Naive thymus-derived CD4-positive, alpha-beta T cell (primary cell): ENCODE measurements around the gene GMPPA. TPM values are rescaled to one million over a fixed set of nuclear protein-coding genes. Genes with fewer than 3 reads are reported as not detected.

ENCODE experiments used
- ATAC-seq: fragments of 150-1000 bp; cut with Tn5 transposase; 2 replicates; pipeline ENCODE4 v1.10.0; 2021; ENCODE audit warnings: mild to moderate bottlenecking, moderate library complexity
- CTCF ChIA-PET: fragments of 350-600 bp; sonication (Branson Sonifier 250); formaldehyde crosslinking; loops from one replicate; lab custom pipeline; 2021; ENCODE audit warnings: antibody characterized with exemption; lab: Charles Lee
- POLR2A ChIA-PET: fragments of 350-600 bp; sonication (Branson Sonifier 250); formaldehyde crosslinking; loops from one replicate; lab custom pipeline; 2021; ENCODE audit warnings: antibody characterized with exemption, inconsistent platforms; lab: Charles Lee
- DNase-seq, 9 donors: peaks; one replicate each; pipeline versions ENCODE4 v3.0.0 to v3.0.0-alpha.2; 2020 to 2022; ENCODE audit warnings: mixed read lengths in 1 of 9
- H3K27ac ChIP-seq: one replicate; pipeline ENCODE4 v1.7.0; 2013; ENCODE audit warnings: mild to moderate bottlenecking, low read depth, low read length, moderate library complexity
- H3K27me3 ChIP-seq, 2 donors: one replicate each; pipeline ENCODE4 v1.7.0; 2013; ENCODE audit warnings: low read length in 2 of 2, mild to moderate bottlenecking in 2 of 2, moderate library complexity in 2 of 2; ENCODE audit not compliant: control insufficient read depth in 2 of 2, insufficient read depth in 2 of 2
- H3K36me3 ChIP-seq, 3 experiments: 1 replicate in 2 of 3; 2 replicates in 1 of 3; pipeline ENCODE4 v1.7.0; 2013; ENCODE audit warnings: low read length in 3 of 3, mild to moderate bottlenecking in 3 of 3, moderate library complexity in 1 of 3; ENCODE audit not compliant: insufficient read depth in 3 of 3, control insufficient read depth in 2 of 3
- H3K4me1 ChIP-seq, 2 donors: one replicate each; pipeline ENCODE4 v1.7.0; 2013; ENCODE audit warnings: low read length in 2 of 2, mild to moderate bottlenecking in 2 of 2, moderate library complexity in 1 of 2; ENCODE audit not compliant: control insufficient read depth in 2 of 2, insufficient read depth in 2 of 2
- H3K4me3 ChIP-seq: 2 replicates; pipeline ENCODE4 v1.7.0; 2013; ENCODE audit warnings: mild to moderate bottlenecking, low read length
- H3K9me3 ChIP-seq, 3 experiments: 1 replicate in 2 of 3; 2 replicates in 1 of 3; pipeline ENCODE4 v1.7.0; 2013; ENCODE audit warnings: low read length in 3 of 3; ENCODE audit not compliant: control insufficient read depth in 2 of 3
- H3K27ac Mint-ChIP-seq, 9 donors: one replicate each; pipeline ENCODE4 v1.8.0; 2020 to 2022; ENCODE audit warnings: mixed read lengths in 9 of 9, mild to moderate bottlenecking in 8 of 9, moderate library complexity in 5 of 9, inconsistent platforms in 2 of 9
- H3K27me3 Mint-ChIP-seq, 5 donors: one replicate each; pipeline ENCODE4 v1.8.0; 2021 to 2022; ENCODE audit warnings: mixed read lengths in 5 of 5, mild to moderate bottlenecking in 1 of 5
- H3K36me3 Mint-ChIP-seq, 5 donors: one replicate each; pipeline ENCODE4 v1.8.0; 2020 to 2022; ENCODE audit warnings: mixed read lengths in 5 of 5, mild to moderate bottlenecking in 3 of 5, inconsistent platforms in 1 of 5
- H3K4me1 Mint-ChIP-seq, 7 donors: one replicate each; pipeline ENCODE4 v1.8.0; 2020 to 2022; ENCODE audit warnings: mixed read lengths in 7 of 7, mild to moderate bottlenecking in 3 of 7, inconsistent platforms in 1 of 7
- H3K4me3 Mint-ChIP-seq, 10 donors: one replicate each; pipeline ENCODE4 v1.8.0; 2020 to 2022; ENCODE audit warnings: mild to moderate bottlenecking in 10 of 10, mixed read lengths in 10 of 10, moderate library complexity in 6 of 10, inconsistent platforms in 2 of 10
- H3K9me3 Mint-ChIP-seq, 11 donors: one replicate each; pipeline ENCODE4 v1.8.0; 2020 to 2022; ENCODE audit warnings: mixed read lengths in 11 of 11, mild to moderate bottlenecking in 4 of 11, inconsistent platforms in 1 of 11, moderate library complexity in 1 of 11
- intact Hi-C, 2 donors: fragments of 100-400 bp; cut with micrococcal nuclease; formaldehyde crosslinking; loops; one replicate each; pipeline ENCODE4 v1.15.1; 2023
- polyA plus RNA-seq, 2 donors: library from polyadenylated mRNA; unstranded; fragments of 300-500 nt; fragmentation: Illumina TruSeq; gene quantifications; one replicate each; pipeline ENCODE4 v1.2.3, GENCODE V29; 2021
- total RNA-seq, 6 experiments: library from RNA in 5 of 6; stranded (reverse) in 5 of 6; gene quantifications; 1 replicate in 5 of 6; 2 replicates in 1 of 6; pipeline ENCODE4 v1.2.3 and lab custom pipeline; 2021 to 2026

The GMPPA gene
- total and polyA plus RNA-seq, 7 experiments from 2014 or later = 11.8 to 58.3 (median 28.1) TPM

DNA sequence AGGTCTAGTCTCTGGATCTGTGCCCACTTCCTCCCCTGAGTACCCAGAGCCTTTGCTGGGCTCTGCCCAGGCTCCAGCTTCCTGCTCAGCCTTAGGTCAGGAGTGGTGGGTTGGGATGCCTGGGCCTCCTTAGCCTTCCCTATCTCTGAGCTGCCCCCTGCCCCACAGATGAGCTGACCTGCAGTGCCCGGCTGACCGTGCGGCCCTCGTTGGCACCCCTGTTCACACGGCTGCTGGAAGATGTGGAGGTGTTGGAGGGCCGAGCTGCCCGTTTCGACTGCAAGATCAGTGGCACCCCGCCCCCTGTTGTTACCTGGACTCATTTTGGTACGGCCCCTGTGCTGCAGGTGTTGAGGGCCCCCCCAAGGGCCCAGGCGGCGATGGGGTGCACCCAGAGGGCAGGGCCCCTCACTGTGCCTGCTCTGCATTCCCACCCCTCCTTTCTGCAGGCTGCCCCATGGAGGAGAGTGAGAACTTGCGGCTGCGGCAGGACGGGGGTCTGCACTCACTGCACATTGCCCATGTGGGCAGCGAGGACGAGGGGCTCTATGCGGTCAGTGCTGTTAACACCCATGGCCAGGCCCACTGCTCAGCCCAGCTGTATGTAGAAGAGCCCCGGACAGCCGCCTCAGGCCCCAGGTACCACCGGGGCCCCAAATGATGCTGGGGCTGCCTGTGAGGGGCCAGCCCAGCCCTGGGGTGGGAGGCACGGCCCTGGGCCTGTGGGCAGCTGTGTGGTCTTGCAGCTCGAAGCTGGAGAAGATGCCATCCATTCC, 30.1 kb upstream of the GMPPA start:
- H3K27ac ChIP-seq = no peak overlapping the region
- Mint-ChIP-seq H3K27me3 (no peaks in the 10 kb centered on the region), H3K9me3 (no peaks in the 10 kb centered on the region), H3K27ac (no peak overlapping the region), H3K4me1 (peaks cover 0 to 1% (median 0%) of the 10 kb centered on the region in 7 donors), H3K4me3 (no peak overlapping the region), H3K36me3 (peaks cover 0 to 9% (median 4%) of the 10 kb centered on the region in 5 donors)
- ChIA-PET POLR2A (no interaction called here), CTCF (no interaction called here)
- DNase-seq (no peak), ATAC-seq (no peak)
- no peaks in the 10 kb centered on the region for H3K4me1 ChIP-seq
- H3K27me3 ChIP-seq = no peaks in the 10 kb centered on the region
- no peak overlapping the region for H3K4me3 ChIP-seq
- H3K9me3 ChIP-seq = no peaks in the 10 kb centered on the region
- peaks cover 0 to 13% (median 0%) of the 10 kb centered on the region in 3 experiments for H3K36me3 ChIP-seq
- intact Hi-C loops = no loop called here

DNA sequence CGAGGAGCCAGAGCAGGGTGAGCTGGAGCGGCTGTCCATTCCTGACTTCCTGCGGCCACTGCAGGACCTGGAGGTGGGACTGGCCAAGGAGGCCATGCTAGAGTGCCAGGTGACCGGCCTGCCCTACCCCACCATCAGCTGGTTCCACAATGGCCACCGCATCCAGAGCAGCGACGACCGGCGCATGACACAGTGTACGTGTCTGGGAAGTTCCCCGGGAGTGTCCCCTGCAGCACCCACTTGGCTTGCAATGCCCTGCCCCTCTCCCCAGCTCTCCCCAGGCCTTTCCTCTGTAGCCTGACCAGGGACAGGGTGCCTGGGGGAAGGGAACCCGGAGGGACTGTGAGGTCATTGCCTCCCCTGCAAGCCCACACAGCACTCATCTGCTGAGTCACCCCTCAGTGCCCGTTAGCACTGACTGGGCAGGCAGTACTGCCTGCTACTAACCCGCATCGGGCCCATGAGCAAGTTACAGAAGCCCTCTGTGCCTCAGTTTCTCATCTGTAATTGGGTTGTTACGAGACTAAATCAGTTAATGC, 29.4 kb upstream of the GMPPA start:
- no peaks in the 10 kb centered on the region for H3K4me1 ChIP-seq
- no peak for DNase-seq
- no peak overlapping the region for H3K4me3 ChIP-seq
- H3K27me3 Mint-ChIP-seq = no peaks in the 10 kb centered on the region
- peaks cover 0 to 13% (median 0%) of the 10 kb centered on the region in 3 experiments for H3K36me3 ChIP-seq
- no peak for ATAC-seq
- H3K27ac ChIP-seq = no peak overlapping the region
- H3K9me3 ChIP-seq = no peaks in the 10 kb centered on the region
- intact Hi-C loops = no loop called here
- no peaks in the 10 kb centered on the region for H3K9me3 Mint-ChIP-seq
- H3K36me3 Mint-ChIP-seq = peaks cover 0 to 13% (median 4%) of the 10 kb centered on the region in 5 donors
- CTCF ChIA-PET = no interaction called here
- H3K4me3 Mint-ChIP-seq = no peak overlapping the region
- no peaks in the 10 kb centered on the region for H3K27me3 ChIP-seq
- POLR2A ChIA-PET = no interaction called here
- no peak overlapping the region for H3K27ac Mint-ChIP-seq
- H3K4me1 Mint-ChIP-seq = peaks cover 0 to 1% (median 0%) of the 10 kb centered on the region in 7 donors

- Histone ChIP-seq H3K4me3 (no peak overlapping the region), H3K4me1 (no peaks in the 10 kb centered on the region), H3K36me3 (peaks cover 0 to 4% (median 0%) of the 10 kb centered on the region in 3 experiments), H3K9me3 (no peaks in the 10 kb centered on the region), H3K27ac (no peak overlapping the region), H3K27me3 (no peaks in the 10 kb centered on the region)
- peaks cover 0 to 10% (median 4%) of the 10 kb centered on the region in 5 donors for H3K36me3 Mint-ChIP-seq
- H3K4me3 Mint-ChIP-seq = no peak overlapping the region
- peaks cover 0 to under 1% (median 0%) of the 10 kb centered on the region in 11 donors for H3K9me3 Mint-ChIP-seq
- H3K27me3 Mint-ChIP-seq = no peaks in the 10 kb centered on the region
- ChIA-PET POLR2A (no interaction called here), CTCF (no interaction called here)
- H3K27ac Mint-ChIP-seq = no peak overlapping the region
- peaks cover 0 to 1% (median 0%) of the 10 kb centered on the region in 7 donors for H3K4me1 Mint-ChIP-seq
- ATAC-seq (no peak), DNase-seq (no peak)
- intact Hi-C loops = no loop called here
Measured at GRCh38 chr2:219470429-219470828, 28.3 kb upstream of the GMPPA start.

GRCh38 chr2:219471476-219472371, 27.0 kb upstream of the GMPPA start:
- no peak for DNase-seq
- peaks cover 0 to 1% (median 0%) of the 10 kb centered on the region in 11 donors for H3K9me3 Mint-ChIP-seq
- Histone ChIP-seq H3K36me3 (no peaks in the 10 kb centered on the region), H3K27me3 (no peaks in the 10 kb centered on the region), H3K9me3 (no peaks in the 10 kb centered on the region), H3K4me1 (no peaks in the 10 kb centered on the region), H3K27ac (no peak overlapping the region), H3K4me3 (no peak overlapping the region)
- H3K36me3 Mint-ChIP-seq = peaks cover 0 to 8% (median 4%) of the 10 kb centered on the region in 5 donors
- intact Hi-C loops = no loop called here
- CTCF ChIA-PET = no interaction called here
- H3K4me1 Mint-ChIP-seq = peaks cover 3 to 5% (median 4%) of the 10 kb centered on the region in 7 donors
- peaks cover 0 to 4% (median 0%) of the 10 kb centered on the region in 5 donors for H3K27me3 Mint-ChIP-seq
- POLR2A ChIA-PET = no interaction called here
- no peak overlapping the region for H3K27ac Mint-ChIP-seq
- H3K4me3 Mint-ChIP-seq = no peak overlapping the region
- no peak for ATAC-seq

GRCh38 chr2:219472629-219473187, 26.0 kb upstream of the GMPPA start:
- Histone ChIP-seq H3K27ac (no peak overlapping the region), H3K4me1 (no peaks in the 10 kb centered on the region), H3K36me3 (no peaks in the 10 kb centered on the region), H3K9me3 (no peaks in the 10 kb centered on the region), H3K4me3 (no peak overlapping the region), H3K27me3 (no peaks in the 10 kb centered on the region)
- POLR2A ChIA-PET = no interaction called here
- DNase-seq (no peak), ATAC-seq (no peak)
- Mint-ChIP-seq H3K36me3 (peaks cover 0 to 5% (median 0%) of the 10 kb centered on the region in 5 donors), H3K27ac (no peak overlapping the region), H3K4me3 (no peak overlapping the region), H3K9me3 (peaks cover 0 to 1% (median 0%) of the 10 kb centered on the region in 11 donors), H3K27me3 (peaks cover 0 to 4% (median 0%) of the 10 kb centered on the region in 5 donors), H3K4me1 (peaks cover 4 to 5% (median 4%) of the 10 kb centered on the region in 7 donors)
- CTCF ChIA-PET = no interaction called here
- intact Hi-C loops = no loop called here

DNA sequence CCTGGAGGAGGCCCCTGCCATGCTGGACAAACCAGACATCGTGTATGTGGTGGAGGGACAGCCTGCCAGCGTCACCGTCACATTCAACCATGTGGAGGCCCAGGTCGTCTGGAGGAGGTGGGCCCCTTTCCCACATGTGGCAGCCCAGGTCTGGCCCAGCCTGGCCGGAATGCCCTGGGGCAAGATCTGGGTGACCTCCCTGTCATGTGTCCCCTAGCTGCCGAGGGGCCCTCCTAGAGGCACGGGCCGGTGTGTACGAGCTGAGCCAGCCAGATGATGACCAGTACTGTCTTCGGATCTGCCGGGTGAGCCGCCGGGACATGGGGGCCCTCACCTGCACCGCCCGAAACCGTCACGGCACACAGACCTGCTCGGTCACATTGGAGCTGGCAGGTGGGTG, 25.2 kb upstream of the GMPPA start:
- Mint-ChIP-seq H3K36me3 (peaks cover 0 to 5% (median 0%) of the 10 kb centered on the region in 5 donors), H3K27me3 (peaks cover 0 to 4% (median 0%) of the 10 kb centered on the region in 5 donors), H3K4me3 (no peak overlapping the region), H3K27ac (no peak overlapping the region), H3K9me3 (peaks cover 0 to 1% (median 0%) of the 10 kb centered on the region in 11 donors), H3K4me1 (peaks cover 4 to 5% (median 4%) of the 10 kb centered on the region in 7 donors)
- POLR2A ChIA-PET = no interaction called here
- H3K4me1 ChIP-seq = no peaks in the 10 kb centered on the region
- no peaks in the 10 kb centered on the region for H3K9me3 ChIP-seq
- intact Hi-C loops = no loop called here
- H3K27ac ChIP-seq = no peak overlapping the region
- DNase-seq (no peak), ATAC-seq (no peak)
- no peaks in the 10 kb centered on the region for H3K36me3 ChIP-seq
- CTCF ChIA-PET = interaction anchor here (0.7 kb wide), 1 partner anchor 56 kb away, joined by 7 read pairs; no protein-coding TSS in a partner anchor
- H3K4me3 ChIP-seq = no peak overlapping the region
- H3K27me3 ChIP-seq = no peaks in the 10 kb centered on the region
